NCI-H345 treated with DMSO at 0.1 percent for 48 hours (cell line): ENCODE results near the gene ANKRD33B.
"Not testable (repeated sequence)": the region's sequence is repeated elsewhere in the genome, so short reads cannot be mapped to it uniquely, and the experiment has no call there.

Experiments used
- DNase-seq: peaks from one replicate; lab custom pipeline; 2025; ENCODE audit not compliant: unreplicated experiment; lab: John Stamatoyannopoulos, UW

The ANKRD33B gene

DNA sequence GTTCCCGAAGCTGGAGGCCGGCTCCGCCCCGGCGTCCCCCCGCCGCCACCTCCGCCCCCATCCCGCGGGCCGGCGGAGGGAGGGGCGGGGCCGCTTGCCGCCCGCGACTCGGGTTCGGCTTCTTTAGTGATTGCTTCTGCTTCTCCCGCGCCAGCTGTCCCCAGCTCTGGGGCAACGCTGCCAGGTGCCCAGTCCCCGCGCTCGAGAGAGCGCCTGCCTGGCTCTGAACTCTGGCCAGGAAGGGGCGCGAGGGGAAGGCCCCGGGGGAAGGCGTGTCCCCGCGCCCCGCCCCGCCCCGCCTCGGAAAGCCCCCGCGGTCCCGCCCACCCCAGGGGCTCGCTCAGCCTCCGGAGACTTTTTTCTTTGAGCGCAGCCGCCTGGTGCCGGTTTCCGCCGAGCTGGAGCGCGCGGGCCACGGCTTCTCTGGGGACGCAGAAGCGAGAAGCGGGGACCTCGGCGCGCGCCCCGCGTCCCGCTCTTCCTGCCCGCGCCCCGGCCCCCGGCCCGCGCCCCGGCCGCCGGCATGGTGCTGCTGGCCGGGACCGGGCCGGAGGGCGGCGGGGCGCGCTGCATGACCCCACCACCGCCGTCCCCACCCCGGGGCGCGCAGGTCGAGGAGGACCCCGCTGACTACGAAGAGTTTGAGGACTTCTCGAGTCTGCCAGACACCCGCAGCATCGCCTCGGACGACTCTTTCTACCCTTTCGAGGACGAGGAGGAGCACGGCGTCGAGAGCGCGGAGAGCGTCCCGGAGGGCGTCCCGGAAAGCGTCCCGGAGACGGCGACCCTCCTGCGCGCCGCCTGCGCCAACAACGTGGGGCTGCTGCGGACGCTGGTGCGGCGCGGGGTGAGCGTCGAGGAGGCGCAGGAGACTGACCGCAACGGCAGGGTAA is at the start of gene ANKRD33B:
Gene ANKRD33B, plus strand, starts transcription at position 126 of the 893 bp plus-strand sequence. Its CDS starts 398 bp downstream, at position 524.
- DNase-seq: peak; percentile 16

DNA sequence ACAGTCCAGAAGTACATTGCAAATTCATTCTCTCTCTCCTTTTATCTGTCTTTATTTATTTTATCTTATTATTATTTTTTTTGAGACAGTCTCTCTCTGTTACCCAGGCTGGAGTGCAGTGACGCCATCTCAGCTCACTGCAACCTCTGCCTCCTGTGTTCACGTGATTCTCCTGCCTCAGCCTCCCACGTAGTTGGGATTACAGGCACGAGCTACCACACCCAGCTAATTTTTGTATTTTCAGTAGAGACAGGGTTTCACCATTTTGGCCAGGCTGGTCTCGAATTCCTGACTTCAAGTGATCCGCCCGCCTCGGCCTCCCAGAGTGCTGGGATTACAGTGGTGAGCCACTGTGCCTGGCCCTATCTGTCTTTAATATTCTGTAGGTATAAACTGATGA is 49.3 kb upstream of the ANKRD33B start:
- not testable (repeated sequence) for DNase-seq

DNA sequence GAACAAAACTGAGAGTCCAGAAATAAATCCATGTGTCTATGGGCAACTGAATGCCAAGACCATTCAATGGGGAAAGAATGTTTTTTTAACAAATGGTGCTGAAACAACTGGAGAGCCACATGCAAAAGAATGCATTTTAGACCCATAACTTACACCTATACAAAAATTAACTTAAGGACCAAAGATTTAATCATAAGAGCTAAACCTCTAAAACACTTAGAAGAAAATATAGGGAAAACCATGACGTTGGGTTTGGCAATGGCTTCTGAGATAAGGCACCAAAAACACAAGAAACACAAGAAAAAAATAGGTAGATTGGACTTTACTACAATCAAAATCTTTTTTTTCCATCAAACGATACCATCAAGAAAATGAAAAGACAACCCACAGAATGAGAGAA is 48.4 kb upstream of the ANKRD33B start:
- no peak for DNase-seq

DNA sequence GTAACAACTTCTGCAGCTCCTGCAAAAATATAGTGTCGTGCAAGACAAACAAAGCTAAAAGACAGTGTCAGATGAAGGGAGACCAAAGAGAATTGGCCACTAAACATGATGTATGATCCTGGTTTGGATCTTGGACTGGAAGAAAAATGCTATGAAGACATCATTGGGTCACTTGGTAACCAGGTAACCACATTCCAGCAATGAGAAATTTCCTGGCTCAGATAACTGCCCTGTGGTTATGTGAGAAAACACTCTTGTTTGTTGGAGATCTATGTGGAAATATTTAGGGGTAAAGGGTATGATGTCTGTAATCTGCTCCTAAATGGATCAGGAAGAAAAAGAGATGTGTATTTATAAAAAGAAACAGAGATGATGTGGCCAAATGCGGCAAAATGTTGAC is 45.5 kb upstream of the ANKRD33B start:
- no peak for DNase-seq

DNA sequence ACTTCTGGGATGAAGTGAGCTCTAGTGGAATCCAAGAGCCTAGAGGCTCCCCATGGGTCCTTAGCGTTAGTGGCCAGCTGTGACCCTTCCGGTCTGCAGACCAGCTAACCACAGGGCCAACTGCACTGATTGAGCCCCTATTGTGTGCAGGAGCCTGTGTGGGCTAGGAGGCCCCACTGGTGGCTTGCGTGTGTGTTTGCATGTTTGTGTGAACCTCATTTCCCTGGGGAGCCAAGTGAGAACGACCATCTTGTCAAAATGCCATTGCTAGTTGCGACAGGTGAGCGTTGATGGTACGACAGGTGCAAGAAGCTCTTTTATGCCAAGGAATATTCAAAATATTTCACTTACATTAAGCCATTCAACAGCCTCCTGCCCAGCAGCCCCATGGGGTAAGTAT is 44.1 kb upstream of the ANKRD33B start:
- no peak for DNase-seq

DNA sequence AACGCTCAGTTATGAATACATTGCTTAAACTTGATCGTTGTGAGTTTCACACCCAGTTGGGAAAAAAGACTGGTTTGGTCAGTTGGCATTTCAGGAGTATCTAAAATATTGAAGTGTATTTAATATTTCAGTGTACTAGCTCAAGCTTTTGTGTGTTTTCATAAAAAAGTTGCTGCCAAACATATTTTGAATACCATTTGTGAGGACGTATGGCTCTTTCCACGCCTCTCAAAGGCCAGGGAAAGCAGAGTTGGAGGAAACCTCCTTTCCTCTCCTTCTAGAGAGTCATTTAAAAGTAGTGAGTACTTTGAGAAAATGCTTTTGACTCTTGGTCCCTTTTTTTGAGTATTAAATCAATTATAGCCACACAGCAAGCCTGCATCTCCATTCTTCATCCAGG is 43.2 kb upstream of the ANKRD33B start:
- no peak for DNase-seq

DNA sequence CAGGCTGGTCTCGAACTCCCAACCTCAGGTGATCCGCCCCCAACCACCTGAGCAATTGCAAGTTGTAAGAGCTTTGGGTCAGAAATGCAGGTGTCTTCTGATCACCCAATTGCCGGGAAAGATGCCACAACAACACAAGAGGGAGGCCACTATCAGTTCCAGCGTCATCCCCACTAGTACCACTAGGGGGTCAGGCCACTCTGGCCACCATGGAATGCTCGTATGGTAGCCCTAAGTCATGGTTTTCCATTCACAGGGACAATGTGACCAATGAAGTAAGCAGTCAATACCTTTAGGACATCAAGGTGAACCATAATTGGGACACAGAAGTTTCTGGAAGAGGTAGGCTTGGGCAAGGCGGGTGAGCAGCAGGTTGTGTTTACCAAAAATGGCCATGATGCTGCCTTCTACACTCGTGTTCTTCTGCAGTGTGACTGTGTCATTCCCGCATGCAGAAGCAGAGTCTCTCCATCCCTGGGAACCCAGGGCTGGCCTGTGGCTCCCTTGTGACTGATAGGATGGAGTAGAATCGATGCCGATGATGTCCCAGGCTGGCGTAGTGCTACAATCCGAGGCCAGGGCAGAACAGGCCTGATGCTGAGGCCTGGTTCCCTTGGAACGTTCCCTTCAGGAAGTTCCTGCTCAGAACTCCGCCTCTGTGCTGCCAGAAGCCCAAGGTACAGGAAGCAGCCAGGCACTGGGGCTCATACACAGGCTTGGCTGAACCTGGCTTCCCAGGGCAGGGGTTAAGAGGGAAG is 42.2 kb upstream of the ANKRD33B start:
- DNase-seq: no peak

DNA sequence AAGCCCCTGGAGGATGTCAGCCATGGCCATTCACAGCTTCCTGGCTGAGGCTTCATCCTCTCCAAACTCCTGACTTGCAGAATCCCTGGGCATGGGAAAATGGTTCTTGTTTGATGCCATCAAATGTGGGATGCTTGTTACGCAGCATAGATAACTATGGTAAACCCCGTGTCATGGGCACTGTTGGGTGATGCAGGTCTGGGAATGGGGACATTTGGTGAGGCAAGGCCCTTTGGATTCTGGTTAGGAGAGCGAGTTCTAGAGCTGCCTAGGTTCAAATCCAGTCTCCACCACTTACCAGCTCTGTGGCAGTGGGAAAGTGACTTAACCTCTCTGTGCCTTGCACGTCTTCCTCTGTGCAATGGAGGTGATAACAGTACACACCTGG is 41.7 kb upstream of the ANKRD33B start:
- DNase-seq: no peak

DNA sequence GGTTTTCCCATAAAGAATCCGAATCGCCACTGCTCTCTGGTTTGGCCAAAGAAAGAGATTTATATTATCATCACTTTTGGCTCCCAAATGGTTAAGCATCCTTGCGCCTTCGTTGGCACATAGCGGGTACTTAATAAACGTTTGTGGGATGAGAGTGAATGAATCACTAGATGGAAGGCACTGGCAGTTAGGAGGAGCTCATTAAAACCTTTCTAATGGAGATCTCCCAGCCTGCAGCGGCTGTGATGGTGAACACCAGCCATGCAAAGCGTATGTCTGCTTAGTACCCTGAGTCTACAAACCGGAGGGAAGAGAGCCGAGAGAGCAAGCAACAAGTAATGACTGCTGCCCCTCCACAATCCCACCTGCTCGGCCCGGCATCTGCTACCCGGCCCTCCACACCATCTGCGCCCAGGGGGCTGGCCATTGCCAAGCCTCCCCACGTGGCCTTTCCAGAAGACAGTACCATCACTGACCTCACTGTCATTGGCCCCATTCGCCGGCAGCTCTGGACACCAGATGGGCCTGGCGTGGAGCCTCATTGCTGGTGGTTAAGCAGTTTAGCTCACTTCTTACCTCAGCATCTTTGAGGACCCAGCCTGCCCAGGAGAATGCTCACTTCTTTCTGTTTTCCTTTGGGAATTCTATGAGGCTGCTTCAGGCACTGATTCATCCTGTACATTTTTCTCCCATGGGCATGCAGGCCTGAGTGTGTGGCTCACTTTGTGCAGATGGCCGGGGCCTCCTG is 39.3 kb upstream of the ANKRD33B start:
- DNase-seq: no peak

DNA sequence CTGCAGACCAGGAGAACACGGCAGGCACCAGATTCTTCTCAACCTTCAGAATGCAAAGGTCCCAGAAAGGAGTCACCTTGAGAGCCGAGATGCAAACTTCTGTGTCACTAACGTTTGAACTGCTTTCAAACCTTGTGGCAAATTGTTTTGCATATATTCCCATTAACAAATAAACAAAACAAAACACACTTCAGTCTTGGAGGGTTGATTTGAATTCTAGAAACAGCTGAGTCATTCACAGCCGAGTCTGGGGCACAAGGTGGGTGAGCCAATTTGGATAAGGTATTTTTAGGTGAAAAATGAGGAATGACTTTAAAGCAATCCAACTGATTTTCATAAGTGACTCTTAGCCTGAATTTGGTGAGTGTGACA is 38.8 kb upstream of the ANKRD33B start:
- no peak for DNase-seq

DNA sequence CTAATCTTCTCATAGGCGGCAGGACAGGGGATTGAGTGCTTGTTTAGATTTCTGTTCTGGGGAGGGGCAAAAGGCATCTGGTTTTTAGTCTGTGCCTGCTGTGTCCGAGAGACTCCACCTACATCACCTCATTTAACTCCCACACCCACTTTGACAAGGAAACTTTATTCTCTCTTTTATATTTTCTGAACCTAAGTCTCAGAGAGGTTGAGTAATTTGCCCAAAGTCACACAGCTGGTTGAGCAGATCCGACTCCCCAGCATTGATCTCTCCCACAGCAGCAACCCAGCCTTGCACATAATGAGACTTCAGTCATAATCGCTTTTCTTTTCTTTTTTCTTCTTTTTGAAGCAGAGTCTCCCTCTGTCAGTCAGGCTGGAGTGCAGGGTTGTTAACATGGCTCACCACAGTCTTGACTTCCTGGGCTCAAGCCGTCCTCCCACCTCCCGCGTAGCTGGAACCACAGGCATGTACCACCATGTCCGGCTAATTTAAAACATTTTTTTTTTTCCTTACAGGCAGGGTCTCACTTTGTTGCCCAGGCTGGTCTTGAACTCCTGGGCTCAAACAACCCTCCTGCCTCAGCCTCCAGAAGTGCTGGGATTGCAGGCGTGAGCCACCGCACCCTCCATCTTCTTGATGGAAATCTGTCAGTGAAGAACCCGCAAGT is 36.5 kb upstream of the ANKRD33B start:
- no peak for DNase-seq

DNA sequence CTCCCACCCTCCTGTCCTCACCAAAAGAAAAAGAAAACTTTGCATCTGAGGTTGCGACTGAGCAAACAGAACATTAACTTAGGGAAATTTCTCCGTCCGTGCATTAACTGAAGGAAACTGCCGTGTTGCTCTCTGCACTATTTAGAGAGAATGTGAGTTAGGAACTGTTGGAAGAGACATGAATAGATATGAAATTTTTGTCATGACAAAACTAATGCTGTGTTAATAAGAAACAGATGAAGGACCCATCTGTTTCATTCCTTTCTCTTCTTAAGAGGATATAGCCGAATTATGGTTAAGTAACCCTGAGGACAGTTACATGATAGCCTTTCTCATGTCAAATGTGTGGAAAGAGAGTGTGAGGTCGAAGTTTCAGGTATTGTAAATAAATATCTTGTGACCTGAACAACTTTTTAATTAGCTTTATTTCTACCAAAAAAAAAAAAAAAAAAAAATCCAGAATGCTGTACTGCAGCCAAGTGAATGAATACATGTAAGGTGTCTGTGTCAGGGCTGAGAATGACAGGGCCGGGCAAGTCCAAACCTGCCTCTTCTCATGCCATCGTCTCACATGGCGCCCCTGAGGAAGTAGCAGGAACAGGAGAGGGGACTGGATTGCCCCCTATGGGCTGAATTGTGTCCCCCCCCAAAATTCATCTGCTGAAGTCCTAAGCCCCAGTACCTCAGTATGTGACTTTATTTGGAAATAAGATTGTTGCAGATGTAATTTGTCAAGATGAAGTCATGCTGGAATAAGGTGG is 35.6 kb upstream of the ANKRD33B start:
- no peak for DNase-seq

DNA sequence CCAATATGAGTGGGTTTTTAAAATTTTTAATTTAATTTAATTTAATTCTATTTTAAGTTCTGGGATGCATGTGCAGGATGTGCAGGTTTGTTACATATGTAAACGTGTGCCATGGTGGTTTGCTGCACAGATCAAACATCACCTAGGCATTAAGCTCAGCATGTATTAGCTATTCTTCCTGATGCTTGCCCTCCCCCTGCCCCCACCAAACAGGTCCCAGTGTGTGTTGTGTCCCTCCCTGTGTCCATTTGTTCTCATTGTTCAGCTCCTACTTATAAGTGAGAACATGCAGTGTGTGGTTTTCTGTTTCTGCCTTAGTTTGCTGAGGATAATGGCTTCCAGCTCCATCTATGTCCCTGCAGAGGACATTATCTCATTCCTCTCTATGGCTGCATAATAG is 35.0 kb upstream of the ANKRD33B start:
- DNase-seq: no peak

DNA sequence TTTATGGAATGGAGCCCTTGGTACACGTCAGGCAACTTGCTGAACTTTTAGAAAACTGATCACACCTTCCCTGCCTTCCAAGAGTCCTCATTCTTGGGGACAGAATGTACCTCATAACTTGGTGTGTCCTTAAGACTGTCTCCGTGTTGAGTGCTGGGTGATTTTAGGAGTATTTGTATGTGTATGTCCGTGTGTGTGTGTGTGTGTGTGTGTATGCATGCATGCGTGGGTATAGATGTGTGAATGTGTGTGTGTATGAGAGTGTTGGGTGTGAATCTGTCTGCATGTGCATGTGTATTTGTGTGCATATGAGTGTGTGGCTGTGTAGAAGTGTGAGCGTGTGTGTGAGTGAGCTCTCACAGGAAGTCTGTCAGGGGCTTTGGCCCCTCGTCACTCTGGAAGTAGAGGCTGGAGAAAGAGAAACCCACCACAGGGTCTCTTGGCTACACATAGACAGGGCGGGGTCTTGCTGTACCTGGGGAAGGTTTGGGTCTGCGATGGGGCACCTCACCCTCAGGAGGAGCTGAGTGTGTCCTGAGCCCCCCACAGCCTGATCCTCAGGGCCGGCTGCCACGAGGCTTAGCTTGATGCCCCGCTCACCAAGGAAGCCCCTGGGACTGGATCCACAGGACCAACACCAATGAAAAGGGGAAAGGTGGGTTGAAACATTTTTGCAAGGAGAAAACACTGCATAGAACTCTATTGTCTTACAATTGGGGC is 33.1 kb upstream of the ANKRD33B start:
- no peak for DNase-seq

DNA sequence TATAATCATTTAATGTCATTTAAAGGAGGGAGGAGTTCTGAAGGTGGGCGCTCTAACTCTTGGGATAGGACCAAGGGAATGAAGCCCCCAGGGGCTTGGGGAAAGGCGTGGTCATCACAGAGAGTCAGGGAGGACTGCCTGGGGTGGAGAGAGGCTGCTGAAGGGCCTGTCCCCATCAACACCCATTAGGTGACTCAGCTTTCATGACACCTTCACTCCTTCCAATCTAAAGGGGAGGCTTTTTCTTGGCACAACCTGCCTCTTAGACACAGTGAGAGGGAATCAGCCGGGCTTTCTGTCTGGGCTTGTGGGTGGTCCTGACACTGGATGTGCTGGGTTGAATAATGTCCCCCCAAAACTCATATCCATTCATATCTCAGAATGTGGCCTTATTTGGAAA is 31.4 kb upstream of the ANKRD33B start:
- DNase-seq: no peak

DNA sequence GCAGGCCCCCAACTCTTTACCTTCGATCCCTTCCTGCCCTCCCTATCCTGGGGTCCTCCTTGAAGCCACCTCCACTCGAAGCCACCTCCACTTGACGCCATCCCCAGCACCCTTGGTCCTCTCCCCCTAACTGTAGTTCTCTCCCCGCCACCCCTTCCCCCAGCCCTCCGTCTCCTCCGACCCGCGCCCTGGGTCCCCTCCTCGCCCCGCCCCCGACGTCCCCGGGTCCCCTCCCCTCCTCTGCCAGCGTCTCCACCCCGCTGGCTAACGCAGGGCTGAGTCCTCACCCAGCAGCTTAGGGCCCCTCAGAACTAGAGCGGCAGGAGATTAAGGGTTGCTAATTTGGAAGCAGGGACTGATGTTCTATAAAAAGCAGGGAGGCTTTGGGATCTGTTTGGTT is 30.6 kb upstream of the ANKRD33B start:
- no peak for DNase-seq

DNA sequence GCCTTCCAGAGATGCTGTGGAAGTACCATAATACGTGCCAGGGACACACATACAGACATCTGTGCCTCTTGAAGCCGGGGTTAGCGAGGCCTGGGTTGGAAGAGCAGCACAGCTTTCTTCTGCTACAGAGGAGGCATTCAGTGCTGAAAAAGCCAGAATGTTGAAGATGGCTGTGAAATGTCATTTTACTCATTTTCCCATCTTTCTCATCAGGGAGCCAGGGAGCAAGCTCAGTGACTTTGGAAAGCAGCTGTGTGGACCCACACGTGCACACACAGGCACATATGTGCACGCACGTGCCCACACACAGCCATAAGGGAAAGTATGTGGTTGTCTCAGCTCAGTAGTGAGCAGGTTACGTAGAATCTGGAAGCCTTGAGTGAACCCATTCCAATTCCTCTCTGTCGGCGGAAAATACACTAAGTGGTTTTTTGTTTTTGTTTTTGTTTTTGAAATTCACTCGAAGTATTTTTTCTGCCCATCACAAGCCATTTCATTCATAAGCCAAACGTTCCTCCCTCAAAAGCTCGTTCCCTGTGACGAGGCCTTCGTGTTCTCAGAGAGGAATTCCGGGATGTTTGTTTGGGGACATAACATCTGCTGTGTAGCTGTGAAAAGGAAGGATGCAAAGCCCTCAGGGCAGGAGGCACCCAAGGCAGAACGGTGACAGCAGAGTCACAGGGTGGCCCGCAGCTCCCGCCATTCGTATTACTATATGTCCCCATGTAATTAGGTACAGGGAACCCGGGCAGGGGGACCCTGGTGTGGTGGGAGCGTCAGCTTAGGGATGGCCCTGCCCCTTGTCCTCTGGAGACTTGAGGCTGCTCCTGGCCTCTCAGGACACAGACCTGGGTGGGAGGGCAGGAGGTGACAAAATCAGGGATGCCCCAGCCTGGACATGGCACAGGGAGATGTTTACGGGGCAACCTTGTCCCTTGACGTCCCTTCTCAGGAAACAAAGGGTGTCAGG is 29.0 kb upstream of the ANKRD33B start:
- no peak for DNase-seq

DNA sequence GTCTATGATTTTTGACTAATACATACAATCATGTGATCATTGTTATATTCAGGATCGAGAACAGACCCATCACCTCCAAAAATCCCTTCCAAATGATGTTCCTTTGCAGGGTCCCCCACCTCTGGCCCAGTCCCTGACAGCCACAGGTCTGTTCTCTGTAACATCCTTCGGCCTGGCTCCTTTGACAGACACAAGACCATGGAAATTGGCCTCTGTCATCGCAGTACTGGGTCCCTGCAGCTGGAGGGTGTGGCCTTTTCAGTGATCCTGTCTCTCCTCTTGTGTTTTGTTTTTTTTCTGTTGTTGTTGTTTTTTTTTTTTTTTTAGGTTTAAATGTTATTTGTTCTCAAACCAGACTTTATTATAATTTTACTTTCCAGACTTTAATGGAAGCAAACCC is 27.4 kb upstream of the ANKRD33B start:
- no peak for DNase-seq
